ENCODE data around the gene MYADM. TPM values are rescaled to one million over a fixed set of nuclear protein-coding genes. Genes with fewer than 3 reads are reported as not detected.

MYADM gene
- polyA plus RNA-seq, 1 donor from 2014 or later: 2.5 TPM

DNA sequence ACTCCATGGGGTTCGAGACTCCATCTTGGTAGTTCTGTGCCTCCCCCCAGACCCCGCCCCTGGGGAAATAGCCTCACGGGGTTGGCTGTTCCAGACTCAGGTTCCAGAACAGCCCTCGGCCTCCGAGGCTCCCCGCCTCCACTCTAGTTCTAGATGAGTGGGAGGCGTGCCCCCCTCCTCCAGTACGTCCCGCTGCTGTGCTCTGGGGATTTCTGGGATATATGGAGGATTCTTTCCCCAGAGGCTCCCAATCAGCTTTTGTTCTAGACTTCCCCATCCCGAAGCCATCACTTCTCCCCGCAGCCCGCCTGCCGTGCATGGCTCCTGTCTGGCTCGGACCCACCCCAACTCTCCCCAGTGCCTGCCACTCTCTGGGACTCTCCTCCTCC, 39.5 kb downstream of the MYADM start:
- no peak overlapping the region for H3K4me3 ChIP-seq (ENCODE audit: low read length)
- TF ChIP-seq EP300 (conservative IDR thresholded peaks at IDR 0.05; ENCODE audit: poor library complexity, severe bottlenecking): no peak
- TF ChIP-seq, protein P1, sequence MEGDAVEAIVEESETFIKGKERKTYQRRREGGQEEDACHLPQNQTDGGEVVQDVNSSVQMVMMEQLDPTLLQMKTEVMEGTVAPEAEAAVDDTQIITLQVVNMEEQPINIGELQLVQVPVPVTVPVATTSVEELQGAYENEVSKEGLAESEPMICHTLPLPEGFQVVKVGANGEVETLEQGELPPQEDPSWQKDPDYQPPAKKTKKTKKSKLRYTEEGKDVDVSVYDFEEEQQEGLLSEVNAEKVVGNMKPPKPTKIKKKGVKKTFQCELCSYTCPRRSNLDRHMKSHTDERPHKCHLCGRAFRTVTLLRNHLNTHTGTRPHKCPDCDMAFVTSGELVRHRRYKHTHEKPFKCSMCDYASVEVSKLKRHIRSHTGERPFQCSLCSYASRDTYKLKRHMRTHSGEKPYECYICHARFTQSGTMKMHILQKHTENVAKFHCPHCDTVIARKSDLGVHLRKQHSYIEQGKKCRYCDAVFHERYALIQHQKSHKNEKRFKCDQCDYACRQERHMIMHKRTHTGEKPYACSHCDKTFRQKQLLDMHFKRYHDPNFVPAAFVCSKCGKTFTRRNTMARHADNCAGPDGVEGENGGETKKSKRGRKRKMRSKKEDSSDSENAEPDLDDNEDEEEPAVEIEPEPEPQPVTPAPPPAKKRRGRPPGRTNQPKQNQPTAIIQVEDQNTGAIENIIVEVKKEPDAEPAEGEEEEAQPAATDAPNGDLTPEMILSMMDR (IDR thresholded peaks at IDR 0.05; ENCODE audit: poor library complexity, severe bottlenecking): no peak
- no peak for TF ChIP-seq MXI1 (conservative IDR thresholded peaks at IDR 0.05; ENCODE audit: poor library complexity, severe bottlenecking)
- H3K79me2 ChIP-seq (replicated peaks; ENCODE audit: insufficient read depth, low read length): peaks cover 19% of the 10 kb centered on the region
- peak overlapping the region; percentile 93 for H3K9ac ChIP-seq (ENCODE audit: low read length)
- no peaks in the 10 kb centered on the region for H3K36me3 ChIP-seq (ENCODE audit: insufficient read depth, low read length)
- no peak overlapping the region for H3K4me2 ChIP-seq (ENCODE audit: low read length)
- no peaks in the 10 kb centered on the region for H3K9me2 ChIP-seq (ENCODE audit: insufficient read depth, low read length)
- H3K9me3 ChIP-seq (ENCODE audit: low read length): no peaks in the 10 kb centered on the region
- H3F3A ChIP-seq (ENCODE audit: insufficient read depth, low read length, poor library complexity, severe bottlenecking): no peaks in the 10 kb centered on the region
- no peaks in the 10 kb centered on the region for H3K27me3 ChIP-seq (ENCODE audit: insufficient read depth, low read depth, low read length)
- no peak overlapping the region for H2AFZ ChIP-seq (ENCODE audit: low read depth, low read length)
- H3K27ac ChIP-seq (ENCODE audit: low read length): no peak overlapping the region
- H4K20me1 ChIP-seq (ENCODE audit: insufficient read depth): no peaks in the 10 kb centered on the region

DNA sequence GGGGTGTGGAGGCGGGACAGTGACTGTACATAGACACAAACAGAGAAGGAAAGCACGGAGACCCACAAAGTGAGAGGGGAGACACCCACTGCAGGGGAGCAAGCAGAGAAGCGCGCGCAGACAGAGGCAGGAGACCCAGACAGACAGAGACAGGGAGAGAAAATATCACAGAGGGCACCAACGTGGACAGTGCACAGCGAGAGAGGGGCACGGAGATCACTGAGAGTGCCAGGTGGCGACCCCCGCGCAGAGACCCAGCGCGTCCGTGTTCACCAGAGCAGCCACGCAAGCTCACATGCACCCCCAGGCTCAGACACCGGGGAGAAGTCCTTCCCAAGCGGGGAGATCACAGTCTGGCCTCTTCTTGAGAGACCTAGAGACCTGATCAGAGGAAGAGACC, 40.0 kb downstream of the MYADM start:
- H3K27me3 ChIP-seq (ENCODE audit: insufficient read depth, low read depth, low read length): no peaks in the 10 kb centered on the region
- no peaks in the 10 kb centered on the region for H3F3A ChIP-seq (ENCODE audit: insufficient read depth, low read length, poor library complexity, severe bottlenecking)
- H3K9me2 ChIP-seq (ENCODE audit: insufficient read depth, low read length): no peaks in the 10 kb centered on the region
- TF ChIP-seq RAD21 (conservative IDR thresholded peaks at IDR 0.05) (no peak), POLR2AphosphoS5 (IDR thresholded peaks at IDR 0.05) (no peak), SMC3 (conservative IDR thresholded peaks at IDR 0.05; ENCODE audit: poor library complexity) (no peak), EZH2 (IDR thresholded peaks at IDR 0.05; ENCODE audit: borderline replicate concordance, insufficient read depth, low read length, poor library complexity, severe bottlenecking) (no peak), EP300 (conservative IDR thresholded peaks at IDR 0.05; ENCODE audit: poor library complexity, severe bottlenecking) (no peak), MXI1 (conservative IDR thresholded peaks at IDR 0.05; ENCODE audit: poor library complexity, severe bottlenecking) (no peak), TAF1 (IDR thresholded peaks at IDR 0.05; ENCODE audit: low read depth) (no peak)
- TF ChIP-seq, protein P1 (IDR thresholded peaks at IDR 0.05; ENCODE audit: poor library complexity, severe bottlenecking): no peak
- TF ChIP-seq, protein P2, sequence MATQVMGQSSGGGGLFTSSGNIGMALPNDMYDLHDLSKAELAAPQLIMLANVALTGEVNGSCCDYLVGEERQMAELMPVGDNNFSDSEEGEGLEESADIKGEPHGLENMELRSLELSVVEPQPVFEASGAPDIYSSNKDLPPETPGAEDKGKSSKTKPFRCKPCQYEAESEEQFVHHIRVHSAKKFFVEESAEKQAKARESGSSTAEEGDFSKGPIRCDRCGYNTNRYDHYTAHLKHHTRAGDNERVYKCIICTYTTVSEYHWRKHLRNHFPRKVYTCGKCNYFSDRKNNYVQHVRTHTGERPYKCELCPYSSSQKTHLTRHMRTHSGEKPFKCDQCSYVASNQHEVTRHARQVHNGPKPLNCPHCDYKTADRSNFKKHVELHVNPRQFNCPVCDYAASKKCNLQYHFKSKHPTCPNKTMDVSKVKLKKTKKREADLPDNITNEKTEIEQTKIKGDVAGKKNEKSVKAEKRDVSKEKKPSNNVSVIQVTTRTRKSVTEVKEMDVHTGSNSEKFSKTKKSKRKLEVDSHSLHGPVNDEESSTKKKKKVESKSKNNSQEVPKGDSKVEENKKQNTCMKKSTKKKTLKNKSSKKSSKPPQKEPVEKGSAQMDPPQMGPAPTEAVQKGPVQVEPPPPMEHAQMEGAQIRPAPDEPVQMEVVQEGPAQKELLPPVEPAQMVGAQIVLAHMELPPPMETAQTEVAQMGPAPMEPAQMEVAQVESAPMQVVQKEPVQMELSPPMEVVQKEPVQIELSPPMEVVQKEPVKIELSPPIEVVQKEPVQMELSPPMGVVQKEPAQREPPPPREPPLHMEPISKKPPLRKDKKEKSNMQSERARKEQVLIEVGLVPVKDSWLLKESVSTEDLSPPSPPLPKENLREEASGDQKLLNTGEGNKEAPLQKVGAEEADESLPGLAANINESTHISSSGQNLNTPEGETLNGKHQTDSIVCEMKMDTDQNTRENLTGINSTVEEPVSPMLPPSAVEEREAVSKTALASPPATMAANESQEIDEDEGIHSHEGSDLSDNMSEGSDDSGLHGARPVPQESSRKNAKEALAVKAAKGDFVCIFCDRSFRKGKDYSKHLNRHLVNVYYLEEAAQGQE (IDR thresholded peaks at IDR 0.05; ENCODE audit: borderline replicate concordance): no peak
- H3K9ac ChIP-seq (ENCODE audit: low read length): peak overlapping the region; percentile 93
- no peaks in the 10 kb centered on the region for H4K20me1 ChIP-seq (ENCODE audit: insufficient read depth)
- no peaks in the 10 kb centered on the region for H3K9me3 ChIP-seq (ENCODE audit: low read length)
- no peaks in the 10 kb centered on the region for H3K36me3 ChIP-seq (ENCODE audit: insufficient read depth, low read length)
- H2AFZ ChIP-seq (ENCODE audit: low read depth, low read length): no peak overlapping the region
- H3K79me2 ChIP-seq (replicated peaks; ENCODE audit: insufficient read depth, low read length): peaks cover 24% of the 10 kb centered on the region
- no peak overlapping the region for H3K4me2 ChIP-seq (ENCODE audit: low read length)
- H3K27ac ChIP-seq (ENCODE audit: low read length): no peak overlapping the region
- H3K4me3 ChIP-seq (ENCODE audit: low read length): peak overlapping the region; percentile 99

All from neural cell (in vitro differentiated cells).